SK-N-SH treated with all-trans-retinoic acid at 6 μM for 48 hours (cell line): Measurements from ENCODE around the gene PPARD.
"Not testable (repeated sequence)": the region's sequence is repeated elsewhere in the genome, so short reads cannot be mapped to it uniquely, and the experiment has no call there.

ENCODE experiments used
- ATAC-seq: fragments of 200-7000 bp; cut with Tn5 transposase; 3 replicates; pipeline ENCODE4 v1.9.1; 2020; ENCODE audit warnings: mild to moderate bottlenecking, moderate library complexity
- ARNTL ChIP-seq: fragments of 450-650 bp; formaldehyde crosslinking; IDR thresholded peaks from 2 replicates; pipeline ENCODE4 v1.5.0; 2020; ENCODE audit warnings: low read depth, mild to moderate bottlenecking, moderate library complexity, borderline replicate concordance
- BACH2 ChIP-seq: fragments of 250-450 bp; sonication (Bioruptor Pico); IDR thresholded peaks from 2 replicates; pipeline ENCODE4 v1.9.0; 2021; ENCODE audit warnings: mild to moderate bottlenecking, borderline replicate concordance
- OSR1 ChIP-seq: fragments of 250-450 bp; sonication (Bioruptor Pico); IDR thresholded peaks from 2 replicates; pipeline ENCODE4 v1.8.0; 2022; ENCODE audit warnings: moderate library complexity, mild to moderate bottlenecking, inconsistent platforms
- POU6F1 ChIP-seq: fragments of 250-450 bp; sonication (Bioruptor Pico); IDR thresholded peaks from 2 replicates; pipeline ENCODE4 v1.8.0; 2021; ENCODE audit warnings: low read depth, mild to moderate bottlenecking, moderate library complexity, borderline replicate concordance
- PPARA ChIP-seq: fragments of 250-450 bp; sonication (Bioruptor Pico); IDR thresholded peaks from 2 replicates; pipeline ENCODE4 v1.5.0; 2020; ENCODE audit warnings: mild to moderate bottlenecking, borderline replicate concordance
- SNAI2 ChIP-seq: fragments of 250-450 bp; sonication (Bioruptor Pico); IDR thresholded peaks from 2 replicates; pipeline ENCODE4 v1.5.0; 2020; ENCODE audit warnings: mild to moderate bottlenecking, moderate library complexity
- TOX ChIP-seq: fragments of 250-450 bp; sonication (Bioruptor Pico); IDR thresholded peaks from 2 replicates; pipeline ENCODE4 v1.8.0; 2021; ENCODE audit warnings: mild to moderate bottlenecking, moderate library complexity, borderline replicate concordance
- TSHZ2 ChIP-seq: fragments of 250-450 bp; sonication (Bioruptor Pico); IDR thresholded peaks from 2 replicates; pipeline ENCODE4 v1.5.0; 2020; ENCODE audit warnings: mild to moderate bottlenecking, moderate library complexity
- ZC3H10 ChIP-seq: fragments of 250-450 bp; sonication (Bioruptor Pico); IDR thresholded peaks from 2 replicates; pipeline ENCODE4 v1.5.1; 2021; ENCODE audit warnings: mild to moderate bottlenecking, moderate library complexity
- ZFP3 ChIP-seq: fragments of 250-450 bp; sonication (Bioruptor Pico); IDR thresholded peaks from 2 replicates; pipeline ENCODE4 v1.5.0; 2020; ENCODE audit warnings: mild to moderate bottlenecking, moderate library complexity
- ZFP30 ChIP-seq: fragments of 450-650 bp; formaldehyde crosslinking; IDR thresholded peaks from 2 replicates; pipeline ENCODE4 v1.5.0; 2022; ENCODE audit warnings: mild to moderate bottlenecking, moderate library complexity
- ZNF565 ChIP-seq: fragments of 450-650 bp; formaldehyde crosslinking; conservative IDR thresholded peaks from 2 replicates; pipeline ENCODE4 v1.5.0; 2020; ENCODE audit warnings: low read depth, mild to moderate bottlenecking, moderate library complexity
- ZNF70 ChIP-seq: fragments of 450-650 bp; formaldehyde crosslinking; IDR thresholded peaks from 2 replicates; pipeline ENCODE4 v1.5.0; 2020; ENCODE audit warnings: mild to moderate bottlenecking, moderate library complexity
- ZNF8 ChIP-seq: fragments of 450-650 bp; formaldehyde crosslinking; IDR thresholded peaks from 2 replicates; pipeline ENCODE4 v1.5.0; 2020; ENCODE audit warnings: mild to moderate bottlenecking, moderate library complexity
- TF ChIP-seq, protein P1 (sequence below): fragments of 250-450 bp; sonication (Bioruptor Pico); IDR thresholded peaks from 2 replicates; pipeline ENCODE4 v1.5.1; 2020; ENCODE audit warnings: low read depth, mild to moderate bottlenecking, moderate library complexity
- TF ChIP-seq, protein P2 (sequence below): fragments of 250-450 bp; sonication (Bioruptor Pico); IDR thresholded peaks from 2 replicates; pipeline ENCODE4 v1.8.0; 2020; ENCODE audit warnings: mild to moderate bottlenecking, moderate library complexity, borderline replicate concordance

The PPARD gene

DNA sequence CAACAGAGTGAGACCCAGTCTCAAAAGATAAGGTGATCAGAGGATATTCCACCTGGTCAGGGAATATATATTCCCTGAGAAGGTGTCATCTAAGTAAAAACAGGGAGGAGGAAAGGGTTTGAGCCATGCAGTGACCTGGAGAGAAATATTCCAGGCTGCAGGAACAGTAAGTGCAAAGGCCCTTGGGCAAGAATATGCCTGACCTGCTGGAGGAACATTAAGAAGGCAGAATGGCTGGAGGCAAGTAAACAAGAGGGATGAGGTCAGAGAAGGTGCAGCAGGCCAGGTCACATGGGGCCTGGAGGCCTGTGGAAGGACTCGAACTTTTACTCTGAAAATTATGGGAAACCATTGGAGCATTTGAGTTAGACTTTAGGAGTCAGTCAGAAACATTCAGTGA is 38.1 kb upstream of the PPARD start:
- no peak for ATAC-seq

DNA sequence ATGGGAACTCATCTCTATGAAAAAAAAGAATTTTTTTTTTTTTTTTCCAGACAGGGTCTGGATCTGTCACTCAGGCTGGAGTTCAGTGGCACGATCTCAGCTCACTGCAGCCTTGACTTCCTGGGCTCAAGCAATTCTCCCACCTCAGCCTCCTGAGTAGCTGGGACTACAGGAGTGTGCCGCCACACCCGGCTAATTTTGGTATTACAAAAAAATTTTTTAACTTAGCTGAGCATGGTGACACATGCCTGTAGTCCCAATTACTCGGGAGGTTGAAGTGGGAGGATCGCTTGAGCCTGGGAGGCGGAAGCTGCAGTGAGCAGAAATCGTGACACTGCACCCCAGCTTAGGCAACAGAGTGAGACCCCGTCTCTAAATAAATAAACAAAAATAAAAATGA is 37.2 kb upstream of the PPARD start:
- TF ChIP-seq ZNF70 (no peak), TSHZ2 (CRISPR knock-in tag) (no peak), ZFP3 (CRISPR knock-in tag) (no peak), BACH2 (CRISPR knock-in tag) (no peak), ARNTL (no peak), ZFP30 (CRISPR knock-in tag) (no peak), OSR1 (CRISPR knock-in tag) (no peak), SNAI2 (CRISPR knock-in tag) (no peak), POU6F1 (CRISPR knock-in tag) (no peak), ZNF8 (CRISPR knock-in tag) (no peak), ZNF565 (CRISPR knock-in tag) (no peak), ZC3H10 (CRISPR knock-in tag) (no peak)
- TF ChIP-seq, protein P1, sequence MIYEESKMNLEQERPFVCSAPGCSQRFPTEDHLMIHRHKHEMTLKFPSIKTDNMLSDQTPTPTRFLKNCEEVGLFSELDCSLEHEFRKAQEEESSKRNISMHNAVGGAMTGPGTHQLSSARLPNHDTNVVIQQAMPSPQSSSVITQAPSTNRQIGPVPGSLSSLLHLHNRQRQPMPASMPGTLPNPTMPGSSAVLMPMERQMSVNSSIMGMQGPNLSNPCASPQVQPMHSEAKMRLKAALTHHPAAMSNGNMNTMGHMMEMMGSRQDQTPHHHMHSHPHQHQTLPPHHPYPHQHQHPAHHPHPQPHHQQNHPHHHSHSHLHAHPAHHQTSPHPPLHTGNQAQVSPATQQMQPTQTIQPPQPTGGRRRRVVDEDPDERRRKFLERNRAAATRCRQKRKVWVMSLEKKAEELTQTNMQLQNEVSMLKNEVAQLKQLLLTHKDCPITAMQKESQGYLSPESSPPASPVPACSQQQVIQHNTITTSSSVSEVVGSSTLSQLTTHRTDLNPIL (CRISPR knock-in tag) = no peak

More for the DNA sequence above, 38.1 kb upstream of the PPARD start:
- no peak for TF ChIP-seq TOX (CRISPR knock-in tag)
- TF ChIP-seq PPARA (CRISPR knock-in tag) = no peak
- no peak for TF ChIP-seq TSHZ2 (CRISPR knock-in tag)

GRCh38 chr6:35307138-35307537 is 35.2 kb upstream of the PPARD start:
- ATAC-seq = not testable (repeated sequence)

More for the DNA sequence above, 37.2 kb upstream of the PPARD start:
- ATAC-seq = no peak

DNA sequence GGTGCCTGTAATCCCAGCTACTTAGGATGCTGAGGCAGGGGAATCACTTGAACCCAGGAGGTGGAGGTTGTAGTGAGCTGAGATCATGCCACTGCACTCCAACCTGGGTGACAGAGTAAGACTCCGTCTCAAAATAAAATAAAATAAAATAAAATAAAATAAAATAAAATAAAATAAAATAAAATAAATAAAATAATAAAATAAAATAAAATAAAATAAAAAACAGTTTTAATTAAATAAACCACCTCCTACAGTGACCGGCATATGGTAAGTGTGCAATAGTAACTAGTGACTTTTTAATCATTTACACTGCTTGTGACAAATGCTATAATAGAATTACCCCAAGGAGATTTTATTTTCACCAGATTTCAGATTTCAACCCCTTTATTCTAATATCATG is 33.8 kb upstream of the PPARD start:
- ATAC-seq = not testable (repeated sequence)

DNA sequence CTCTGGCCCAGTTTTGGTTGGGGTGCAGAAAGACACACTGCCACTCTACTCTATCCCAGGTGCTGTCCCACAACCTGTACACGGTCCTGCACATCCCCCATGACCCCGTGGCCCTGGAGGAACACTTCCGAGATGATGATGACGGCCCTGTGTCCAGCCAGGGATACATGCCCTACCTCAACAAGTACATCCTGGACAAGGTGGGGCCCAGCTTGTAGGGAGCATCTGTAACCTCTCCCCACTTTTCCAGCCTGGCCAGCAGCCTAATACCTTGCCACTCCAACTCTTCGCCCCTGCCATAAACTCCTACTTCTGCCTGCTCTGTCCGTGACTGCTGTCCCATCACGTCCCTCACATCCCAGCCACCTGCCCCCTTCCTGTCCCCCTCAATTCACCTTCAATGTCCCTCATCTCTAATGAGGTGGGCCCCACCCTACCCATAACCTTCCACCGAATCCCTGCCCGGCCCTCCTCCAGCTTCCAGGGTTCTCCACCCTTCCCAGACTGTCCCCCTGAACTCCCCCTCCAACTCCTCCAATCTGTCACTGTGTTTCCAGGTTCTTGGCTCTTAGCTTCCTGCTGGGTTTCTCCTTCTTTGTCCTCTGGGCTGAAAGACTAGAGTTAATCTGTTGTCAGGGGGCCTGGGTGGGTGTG is 32.6 kb upstream of the PPARD start:
- TF ChIP-seq, protein P1 (CRISPR knock-in tag) = no peak
- TF ChIP-seq TSHZ2 (CRISPR knock-in tag) = no peak
- TF ChIP-seq, protein P2, sequence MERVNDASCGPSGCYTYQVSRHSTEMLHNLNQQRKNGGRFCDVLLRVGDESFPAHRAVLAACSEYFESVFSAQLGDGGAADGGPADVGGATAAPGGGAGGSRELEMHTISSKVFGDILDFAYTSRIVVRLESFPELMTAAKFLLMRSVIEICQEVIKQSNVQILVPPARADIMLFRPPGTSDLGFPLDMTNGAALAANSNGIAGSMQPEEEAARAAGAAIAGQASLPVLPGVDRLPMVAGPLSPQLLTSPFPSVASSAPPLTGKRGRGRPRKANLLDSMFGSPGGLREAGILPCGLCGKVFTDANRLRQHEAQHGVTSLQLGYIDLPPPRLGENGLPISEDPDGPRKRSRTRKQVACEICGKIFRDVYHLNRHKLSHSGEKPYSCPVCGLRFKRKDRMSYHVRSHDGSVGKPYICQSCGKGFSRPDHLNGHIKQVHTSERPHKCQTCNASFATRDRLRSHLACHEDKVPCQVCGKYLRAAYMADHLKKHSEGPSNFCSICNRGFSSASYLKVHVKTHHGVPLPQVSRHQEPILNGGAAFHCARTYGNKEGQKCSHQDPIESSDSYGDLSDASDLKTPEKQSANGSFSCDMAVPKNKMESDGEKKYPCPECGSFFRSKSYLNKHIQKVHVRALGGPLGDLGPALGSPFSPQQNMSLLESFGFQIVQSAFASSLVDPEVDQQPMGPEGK (CRISPR knock-in tag) = no peak
- TF ChIP-seq ZNF8 (CRISPR knock-in tag) = no peak
- TF ChIP-seq BACH2 (CRISPR knock-in tag) = no peak
- no peak for TF ChIP-seq ZNF70

More for the DNA sequence above, 32.6 kb upstream of the PPARD start:
- ATAC-seq = no peak
